HG02571 (cell line): ENCODE measurements around the gene RAB1B.
A peak's percentile ranks its signal among the peaks of the same experiment; 100 is the strongest.

Source experiments
- ATAC-seq: cut with Tn5 transposase; IDR thresholded peaks from one replicate; pipeline ENCODE4 v1.9.1; 2021; ENCODE audit warnings: mild to moderate bottlenecking, moderate library complexity; ENCODE audit not compliant: unreplicated experiment

Gene RAB1B

GRCh38 chr11:66282468-66283455, 14.3 kb downstream of the RAB1B start:
- peak; percentile 49 for ATAC-seq

- ATAC-seq, result no peak
Measured at GRCh38 chr11:66283461-66284105, 15.1 kb downstream of the RAB1B start.

GRCh38 chr11:66284526-66285078, 16.2 kb downstream of the RAB1B start:
- no peak for ATAC-seq

GRCh38 chr11:66285250-66285947, 17.0 kb downstream of the RAB1B start:
- ATAC-seq, result no peak

- no peak for ATAC-seq
Measured at GRCh38 chr11:66286699-66287098, 18.3 kb downstream of the RAB1B start.

GRCh38 chr11:66287211-66287888, 18.9 kb downstream of the RAB1B start:
- ATAC-seq, result no peak

GRCh38 chr11:66287889-66288670, 19.6 kb downstream of the RAB1B start:
- ATAC-seq, result no peak

GRCh38 chr11:66288671-66289547, 20.5 kb downstream of the RAB1B start, which contains the start of gene YIF1A:
Gene YIF1A (minus strand): TSS chr11:66289143. CDS start chr11:66288985, 158 bp downstream.
- ATAC-seq, result peak; percentile 89

- peak; percentile 27 for ATAC-seq
Measured at GRCh38 chr11:66289548-66290329, 21.3 kb downstream of the RAB1B start.

GRCh38 chr11:66290330-66290621, 21.8 kb downstream of the RAB1B start:
- ATAC-seq, result no peak

GRCh38 chr11:66291303-66291705, 22.9 kb downstream of the RAB1B start:
- ATAC-seq, result no peak

- no peak for ATAC-seq
Measured at GRCh38 chr11:66291706-66292542, 23.5 kb downstream of the RAB1B start, which contains the start of gene TMEM151A. Gene TMEM151A (plus strand): TSS chr11:66291894. CDS start chr11:66292014, 120 bp downstream.

- ATAC-seq, result no peak
Measured at GRCh38 chr11:66292543-66293332, 24.3 kb downstream of the RAB1B start.

- no peak for ATAC-seq
Measured at GRCh38 chr11:66293352-66293751, 24.9 kb downstream of the RAB1B start.

GRCh38 chr11:66293777-66294625, 25.6 kb downstream of the RAB1B start:
- ATAC-seq, result no peak
